ENCODE data around the gene SPATA9.
A peak's percentile ranks its signal among the peaks of the same experiment; 100 is the strongest.

DNA sequence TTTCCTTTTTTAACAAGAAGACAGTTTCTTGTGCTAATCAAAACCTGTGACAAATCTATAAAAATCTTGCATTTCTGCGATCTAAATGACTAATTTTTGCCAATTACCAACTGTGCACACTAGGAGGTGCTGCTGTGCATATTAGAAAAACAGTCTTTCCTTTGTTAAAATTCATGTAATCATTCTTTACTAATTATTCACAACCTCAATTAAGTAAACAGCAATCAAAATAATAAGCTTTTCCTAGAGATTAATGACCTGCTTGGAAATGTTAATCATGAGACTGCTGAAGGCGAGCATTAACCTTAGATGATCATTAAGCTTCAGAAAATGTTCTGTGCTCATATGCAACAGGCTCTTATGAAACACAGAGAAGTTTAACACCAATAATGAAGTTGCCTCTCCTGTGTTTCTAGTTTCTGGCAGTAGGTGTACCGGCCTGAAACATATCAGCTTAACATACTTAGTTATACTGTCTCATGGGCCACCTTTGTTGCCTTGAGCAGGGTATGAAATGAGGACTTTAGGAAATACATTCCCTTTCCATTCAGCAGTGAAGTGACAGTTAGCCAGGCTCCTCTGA, 18.5 kb downstream of the SPATA9 start:
- no peak for TF ChIP-seq HDAC8 (tag; IDR thresholded peaks at IDR 0.05)
- TF ChIP-seq KAT7 (CRISPR knock-in tag; IDR thresholded peaks at IDR 0.05; ENCODE audit: borderline replicate concordance), result no peak
- TF ChIP-seq, protein P1, sequence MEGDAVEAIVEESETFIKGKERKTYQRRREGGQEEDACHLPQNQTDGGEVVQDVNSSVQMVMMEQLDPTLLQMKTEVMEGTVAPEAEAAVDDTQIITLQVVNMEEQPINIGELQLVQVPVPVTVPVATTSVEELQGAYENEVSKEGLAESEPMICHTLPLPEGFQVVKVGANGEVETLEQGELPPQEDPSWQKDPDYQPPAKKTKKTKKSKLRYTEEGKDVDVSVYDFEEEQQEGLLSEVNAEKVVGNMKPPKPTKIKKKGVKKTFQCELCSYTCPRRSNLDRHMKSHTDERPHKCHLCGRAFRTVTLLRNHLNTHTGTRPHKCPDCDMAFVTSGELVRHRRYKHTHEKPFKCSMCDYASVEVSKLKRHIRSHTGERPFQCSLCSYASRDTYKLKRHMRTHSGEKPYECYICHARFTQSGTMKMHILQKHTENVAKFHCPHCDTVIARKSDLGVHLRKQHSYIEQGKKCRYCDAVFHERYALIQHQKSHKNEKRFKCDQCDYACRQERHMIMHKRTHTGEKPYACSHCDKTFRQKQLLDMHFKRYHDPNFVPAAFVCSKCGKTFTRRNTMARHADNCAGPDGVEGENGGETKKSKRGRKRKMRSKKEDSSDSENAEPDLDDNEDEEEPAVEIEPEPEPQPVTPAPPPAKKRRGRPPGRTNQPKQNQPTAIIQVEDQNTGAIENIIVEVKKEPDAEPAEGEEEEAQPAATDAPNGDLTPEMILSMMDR (IDR thresholded peaks at IDR 0.05 in 2 of 3, conservative IDR thresholded peaks at IDR 0.05 in 1 of 3; ENCODE audit: insufficient read depth in 2 of 3, low read depth in 1 of 3, low read length in 3 of 3), result peak; percentile 48 to 83 (median 66); a peak in 5 of 6 replicates
